Measurements from ENCODE around the gene PNPLA5.

Gene PNPLA5

DNA sequence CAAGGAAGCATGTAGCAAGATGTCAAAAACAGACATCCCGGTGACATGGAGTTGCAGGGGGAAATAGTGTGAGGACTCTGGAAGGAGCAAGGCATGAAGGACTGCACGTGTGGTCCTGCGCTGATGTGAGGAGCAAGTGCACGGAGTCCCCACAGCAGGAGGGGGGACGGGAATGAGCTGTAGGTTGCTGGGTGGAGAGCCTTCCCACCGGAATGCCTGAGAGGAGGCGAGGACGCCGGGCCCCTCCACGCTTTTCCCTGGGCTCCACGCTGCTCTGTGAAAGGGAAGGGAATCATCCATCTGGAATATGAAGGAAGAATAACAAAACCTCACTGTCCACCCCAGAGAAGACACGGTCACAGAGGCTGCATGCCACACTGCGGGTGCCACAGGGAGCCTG, 56.1 kb downstream of the PNPLA5 start:
- in situ Hi-C loops (cut with MboI; ENCODE audit: low sequenced_read_pairs, unreplicated experiment), result no loop called here
- no peak for DNase-seq (ENCODE audit: low spot score)
- TF ChIP-seq, protein P1, sequence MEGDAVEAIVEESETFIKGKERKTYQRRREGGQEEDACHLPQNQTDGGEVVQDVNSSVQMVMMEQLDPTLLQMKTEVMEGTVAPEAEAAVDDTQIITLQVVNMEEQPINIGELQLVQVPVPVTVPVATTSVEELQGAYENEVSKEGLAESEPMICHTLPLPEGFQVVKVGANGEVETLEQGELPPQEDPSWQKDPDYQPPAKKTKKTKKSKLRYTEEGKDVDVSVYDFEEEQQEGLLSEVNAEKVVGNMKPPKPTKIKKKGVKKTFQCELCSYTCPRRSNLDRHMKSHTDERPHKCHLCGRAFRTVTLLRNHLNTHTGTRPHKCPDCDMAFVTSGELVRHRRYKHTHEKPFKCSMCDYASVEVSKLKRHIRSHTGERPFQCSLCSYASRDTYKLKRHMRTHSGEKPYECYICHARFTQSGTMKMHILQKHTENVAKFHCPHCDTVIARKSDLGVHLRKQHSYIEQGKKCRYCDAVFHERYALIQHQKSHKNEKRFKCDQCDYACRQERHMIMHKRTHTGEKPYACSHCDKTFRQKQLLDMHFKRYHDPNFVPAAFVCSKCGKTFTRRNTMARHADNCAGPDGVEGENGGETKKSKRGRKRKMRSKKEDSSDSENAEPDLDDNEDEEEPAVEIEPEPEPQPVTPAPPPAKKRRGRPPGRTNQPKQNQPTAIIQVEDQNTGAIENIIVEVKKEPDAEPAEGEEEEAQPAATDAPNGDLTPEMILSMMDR (IDR thresholded peaks at IDR 0.05; ENCODE audit: borderline replicate concordance, control extremely low read depth, extremely low read depth, insufficient read depth, missing control alignments), result no peak

DNA sequence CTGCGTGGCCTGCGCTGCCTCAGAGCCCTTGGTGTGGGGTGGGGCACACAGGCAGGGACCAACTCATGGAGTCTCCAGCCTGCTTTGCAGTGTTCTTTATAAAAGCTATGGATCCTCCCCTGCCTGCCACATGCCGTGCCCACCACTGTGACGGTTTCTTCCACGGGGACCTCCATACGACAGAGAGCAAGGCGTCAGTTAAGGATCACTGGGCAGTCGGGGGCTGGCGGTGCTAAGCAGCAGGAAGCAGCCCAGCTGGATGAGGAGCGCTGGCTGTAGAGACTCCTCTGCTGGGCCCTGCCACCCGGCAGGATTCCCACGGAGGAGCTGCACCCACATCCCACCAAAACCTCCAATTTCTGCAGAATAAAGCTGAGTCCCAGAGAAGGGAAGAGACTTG, 56.6 kb downstream of the PNPLA5 start:
- in situ Hi-C loops (cut with MboI; ENCODE audit: low sequenced_read_pairs, unreplicated experiment), result no loop called here
- DNase-seq (ENCODE audit: low spot score), result no peak
- TF ChIP-seq, protein P1 (IDR thresholded peaks at IDR 0.05; ENCODE audit: borderline replicate concordance, control extremely low read depth, extremely low read depth, insufficient read depth, missing control alignments), result no peak

DNA sequence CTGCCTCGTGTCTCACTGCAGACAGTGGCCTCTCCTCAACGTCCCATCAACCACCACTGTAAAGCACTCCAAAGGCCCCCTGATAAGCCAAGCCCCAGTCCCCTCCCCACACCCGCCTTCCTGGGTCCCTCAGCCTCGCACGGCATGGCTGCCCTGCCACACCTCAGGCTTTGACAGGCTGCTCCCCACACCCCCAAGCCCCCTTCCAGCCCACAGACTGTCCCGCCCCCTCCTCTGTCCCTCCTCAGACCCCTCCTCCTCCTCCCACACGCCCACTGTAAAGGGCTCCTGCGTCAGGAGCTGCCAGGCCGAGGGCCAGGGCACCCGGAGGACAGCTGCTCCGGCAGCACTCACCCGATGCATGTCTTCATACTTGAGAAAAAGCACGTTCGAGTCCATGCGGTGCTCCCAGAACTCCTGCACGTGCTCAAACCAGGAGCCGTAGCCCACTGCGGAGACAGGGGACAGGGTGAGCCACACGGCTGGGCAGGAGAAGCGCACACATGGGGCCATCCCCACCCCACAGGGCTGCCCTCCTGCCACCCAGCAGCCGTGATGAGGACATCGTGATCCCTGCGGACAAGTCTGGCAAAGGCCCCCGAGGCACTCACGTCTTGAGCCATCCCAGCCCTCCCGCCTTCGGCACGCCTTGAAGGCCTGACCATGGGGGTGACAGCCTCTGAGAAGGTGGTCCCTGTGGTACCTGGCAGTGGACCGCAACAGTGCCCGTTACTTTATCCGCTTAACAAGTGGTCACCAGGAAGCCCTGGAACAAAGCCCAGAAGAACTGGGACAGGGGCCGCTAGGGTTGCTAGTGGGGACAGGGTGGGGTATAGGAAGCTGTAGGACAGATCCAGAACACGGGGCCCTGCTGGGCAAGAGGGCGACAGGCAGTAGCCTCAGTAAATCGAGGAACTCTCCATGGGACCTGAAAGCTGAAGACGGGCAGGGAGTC, 58.2 kb downstream of the PNPLA5 start:
- TF ChIP-seq, protein P1 (IDR thresholded peaks at IDR 0.05; ENCODE audit: borderline replicate concordance, control extremely low read depth, extremely low read depth, insufficient read depth, missing control alignments), result no peak
- DNase-seq (ENCODE audit: low spot score), result no peak
- in situ Hi-C loops (cut with MboI; ENCODE audit: low sequenced_read_pairs, unreplicated experiment), result no loop called here

DNA sequence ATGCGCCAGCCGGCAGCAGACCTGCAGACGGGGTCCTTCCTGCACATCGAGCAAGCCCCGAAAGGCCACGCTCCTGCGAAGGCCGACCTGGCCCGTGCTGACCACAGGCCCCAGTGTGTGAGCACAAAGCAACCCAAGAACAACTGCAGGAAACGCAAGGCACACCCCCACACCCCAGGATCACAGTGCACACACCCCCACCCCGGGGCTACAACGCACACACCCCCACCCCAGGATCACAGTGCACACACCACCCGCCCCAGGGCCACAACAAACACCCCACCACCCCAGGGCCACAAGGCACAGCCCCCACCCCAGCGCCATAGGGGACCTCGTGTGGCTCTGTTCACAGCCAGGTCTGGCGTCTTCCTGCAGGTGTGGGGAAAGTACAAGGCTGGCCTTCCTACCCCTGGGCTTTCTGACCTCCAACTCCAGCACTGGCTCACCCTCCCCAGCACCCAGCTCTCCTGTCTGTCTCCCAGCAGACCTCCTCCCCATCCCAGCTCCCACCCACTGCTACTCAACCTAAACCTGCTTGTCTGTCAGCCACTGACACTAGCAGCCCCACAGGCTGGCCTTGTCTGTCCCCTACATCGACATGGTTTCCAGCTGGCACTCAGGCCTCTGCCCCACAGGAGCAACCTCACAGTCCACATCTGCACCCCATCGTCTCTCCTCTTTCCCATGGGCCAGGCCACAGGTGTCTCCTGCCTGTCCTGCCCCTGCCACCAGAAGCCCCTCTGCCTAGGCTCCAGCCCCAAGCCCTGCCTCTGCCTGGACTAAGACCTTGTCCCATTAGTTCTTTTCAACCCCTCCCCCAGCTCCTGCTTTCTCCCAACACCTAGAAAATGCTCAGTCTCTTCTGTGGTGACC, 59.2 kb downstream of the PNPLA5 start:
- in situ Hi-C loops (cut with MboI; ENCODE audit: low sequenced_read_pairs, unreplicated experiment), result no loop called here
- TF ChIP-seq, protein P1 (IDR thresholded peaks at IDR 0.05; ENCODE audit: borderline replicate concordance, control extremely low read depth, extremely low read depth, insufficient read depth, missing control alignments), result no peak
- no peak for DNase-seq (ENCODE audit: low spot score)

DNA sequence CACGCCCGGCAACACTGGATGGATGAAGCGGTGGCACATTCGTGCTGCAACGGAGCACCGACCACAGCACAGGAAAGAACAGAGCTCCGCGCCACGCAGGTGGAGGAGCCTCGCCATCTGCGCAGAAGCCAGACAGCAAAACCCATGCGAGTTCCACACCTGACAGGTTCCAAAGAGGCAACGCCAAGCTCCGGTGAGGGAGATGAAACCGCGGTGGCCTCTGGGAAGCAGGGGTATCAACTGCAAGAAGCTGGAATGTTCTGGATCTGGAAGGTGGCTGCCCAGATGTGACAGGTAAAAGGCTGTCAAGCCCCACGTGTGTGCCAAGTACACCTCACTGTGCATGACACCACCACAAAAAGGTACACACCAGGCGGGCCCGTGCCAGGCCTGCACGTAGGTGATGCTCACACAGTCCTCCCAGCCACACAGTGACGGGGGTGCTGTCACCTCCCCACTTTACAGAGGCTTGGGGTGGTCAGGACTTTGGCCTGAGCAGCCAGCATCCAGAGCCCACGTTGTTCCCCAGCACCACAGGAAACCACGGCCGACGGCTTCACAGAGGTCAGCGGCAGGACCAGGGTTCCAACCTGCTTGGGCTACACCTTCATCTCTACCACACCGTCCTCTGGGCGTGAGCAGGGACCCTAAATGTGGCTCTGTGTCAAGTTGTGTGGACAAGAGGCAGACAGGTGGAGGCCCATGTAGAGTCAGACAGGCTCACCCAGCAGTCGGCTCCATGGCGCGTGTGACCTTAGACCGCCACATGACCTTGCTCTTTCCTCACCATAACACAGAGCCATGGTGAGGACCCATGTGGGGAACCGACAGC, 60.0 kb downstream of the PNPLA5 start:
- TF ChIP-seq, protein P1 (IDR thresholded peaks at IDR 0.05; ENCODE audit: borderline replicate concordance, control extremely low read depth, extremely low read depth, insufficient read depth, missing control alignments), result no peak
- no peak for DNase-seq (ENCODE audit: low spot score)
- in situ Hi-C loops (cut with MboI; ENCODE audit: low sequenced_read_pairs, unreplicated experiment), result no loop called here

Data from GM13976 (cell line).